Pancreas (tissue), 10 donors: ENCODE data around the gene MS4A4E. TPM values are rescaled to one million over a fixed set of nuclear protein-coding genes. Genes with fewer than 3 reads are reported as not detected.
A peak's percentile ranks its signal among the peaks of the same experiment; 100 is the strongest.
"Not testable (repeated sequence)": the region's sequence is repeated elsewhere in the genome, so short reads cannot be mapped to it uniquely, and the experiment has no call there.

Experiments used
- ATAC-seq, 4 donors: fragments of 200-7000 bp; cut with Tn5 transposase; one replicate each; pipeline versions ENCODE4 v1.8.0 to v1.9.1; 2020; ENCODE audit warnings: mild to moderate bottlenecking in 4 of 4, moderate library complexity in 4 of 4
- DNase-seq, 6 donors: peaks; one replicate each; pipeline ENCODE4 v3.0.0-alpha.2; 2020
- FAIRE-seq: peaks from 2 replicates; lab custom pipeline; 2012; peaks lifted over from hg19 to GRCh38; lab: Jason Lieb, UNC
- H3K27ac ChIP-seq, 4 donors: fragments of 200-600 bp; sonication (generic); 1 replicate in 3 of 4; 2 replicates in 1 of 4; pipeline versions ENCODE4 v1.5.0 to v1.8.0; 2020
- H3K27me3 ChIP-seq, 4 donors: fragments of 200-600 bp; one replicate each; pipeline ENCODE4 v1.8.0; 2021
- H3K36me3 ChIP-seq, 3 donors: fragments of 200-600 bp; sonication (generic) in 1 of 3; one replicate each; pipeline versions ENCODE4 v1.5.0 to v1.8.0; 2020 to 2021
- H3K4me1 ChIP-seq, 3 donors: fragments of 200-600 bp; one replicate each; pipeline ENCODE4 v1.8.0; 2021
- H3K4me3 ChIP-seq, 4 donors: fragments of 200-600 bp; sonication (generic) in 2 of 4; one replicate each; pipeline versions ENCODE4 v1.5.0 to v1.8.0; 2020 to 2021
- H3K9me3 ChIP-seq, 4 donors: fragments of 200-600 bp; one replicate each; pipeline ENCODE4 v1.8.0; 2021
- CTCF ChIP-seq, 4 donors: fragments of 200-600 bp; sonication (generic) in 3 of 4; IDR thresholded peaks; one replicate each; pipeline versions ENCODE4 v1.5.0 to v1.8.0; 2021; ENCODE audit warnings: antibody characterized with exemption in 4 of 4
- WGBS, 2 donors: extraction: QIAGEN DNeasy Blood & Tissue Kit; methylation state at CpG; one replicate each; pipeline ENCODE4 v1.1.7; 2013; 5-methylcytosine and 5-hydroxymethylcytosine counted together
- intact Hi-C, 3 donors: fragments of 100-400 bp; cut with DNase I; formaldehyde crosslinking; loops; one replicate each; pipeline versions ENCODE4 v1.11.1 to v1.14.2; 2022
- polyA plus RNA-seq, 2 donors: library from polyadenylated mRNA; stranded (reverse); fragments of 200-250 nt; gene quantifications; one replicate each; pipeline ENCODE4 v1.2.3, GENCODE V29; 2013
- total RNA-seq, 6 donors: library from RNA; stranded (reverse); fragmentation: NEBNext Ultra II Directional in 4 of 6; extraction: Animal tissue kit (Norgen Biotek cat#: 25700) in 4 of 6; gene quantifications; one replicate each; pipeline versions ENCODE4 v1.2.1 to v1.2.4, GENCODE V29; 2021 to 2023
- donor health status: healthy with polysubstance abuse.
- donor health status: DM: no; HTN: no; CAD: no; lungs with moderate emphysema.
- donor health status: DM: no; HTN: no; CAD: no.
- donor health status: control.
- donor health status: control.
- donor health status: Bipolar disorder and iron deficiency.
- donor health status: DM: yes; HTN: yes; CAD: no.
- donor health status: DM: no; HTN: no; CAD: no.
- donor health status: DM: no; HTN: no; CAD: no.
- donor health status: DM: yes; HTN: yes; CAD: no.

Gene MS4A4E
- total and polyA plus RNA-seq, 8 donors = 0.14 to 3.3 (median 0.35) TPM; not detected in 1

GRCh38 chr11:60197442-60197841 lies 45.5 kb downstream of the MS4A4E start:
- Histone ChIP-seq H3K4me1 (no peaks in the 10 kb centered on the region), H3K9me3 (no peaks in the 10 kb centered on the region), H3K36me3 (no peaks in the 10 kb centered on the region), H3K27me3 (no peaks in the 10 kb centered on the region), H3K27ac (no peak overlapping the region), H3K4me3 (no peak overlapping the region)
- intact Hi-C loops = no loop called here
- DNase-seq = no peak
- 62 to 83% methylated on average over 1 of the region's 1 CpG for WGBS, 2 donors
- no peak for FAIRE-seq
- TF ChIP-seq CTCF (IDR thresholded peaks at IDR 0.05) = no peak
- no peak for ATAC-seq

GRCh38 chr11:60195923-60196368 lies 47.0 kb downstream of the MS4A4E start:
- intact Hi-C loops = no loop called here
- Histone ChIP-seq H3K4me1 (no peaks in the 10 kb centered on the region), H3K9me3 (no peaks in the 10 kb centered on the region), H3K4me3 (no peak overlapping the region), H3K27ac (peak overlapping the region in 1 of 4 donors; percentile 47), H3K36me3 (no peaks in the 10 kb centered on the region), H3K27me3 (no peaks in the 10 kb centered on the region)
- ATAC-seq = no peak
- TF ChIP-seq CTCF (IDR thresholded peaks at IDR 0.05) = no peak
- WGBS, 2 donors = 82 to 96% methylated on average over 4 of the region's 4 CpGs
- no peak for DNase-seq
- FAIRE-seq = no peak

GRCh38 chr11:60194511-60194910 lies 48.4 kb downstream of the MS4A4E start:
- Histone ChIP-seq H3K36me3 (no peaks in the 10 kb centered on the region), H3K27me3 (no peaks in the 10 kb centered on the region), H3K27ac (peak overlapping the region in 1 of 4 donors; percentile 18), H3K4me3 (no peak overlapping the region), H3K4me1 (no peaks in the 10 kb centered on the region), H3K9me3 (no peaks in the 10 kb centered on the region)
- ATAC-seq = no peak
- TF ChIP-seq CTCF (IDR thresholded peaks at IDR 0.05) = no peak
- WGBS, 2 donors = 63 to 75% methylated on average over 3 of the region's 3 CpGs
- no peak for FAIRE-seq
- intact Hi-C loops = no loop called here
- no peak for DNase-seq

- Histone ChIP-seq H3K36me3 (no peaks in the 10 kb centered on the region), H3K9me3 (no peaks in the 10 kb centered on the region), H3K4me1 (no peaks in the 10 kb centered on the region), H3K4me3 (no peak overlapping the region), H3K27ac (peak overlapping the region in 1 of 4 donors; percentile 23), H3K27me3 (no peaks in the 10 kb centered on the region)
- DNase-seq = peak in 4 of 6 donors; percentile 29 to 62 (median 34)
- no peak for FAIRE-seq
- WGBS, 2 donors = 0 to 19% methylated on average over 1 of the region's 1 CpG
- intact Hi-C loops = no loop called here
- peak; percentile 70 to 93 (median 85) for ATAC-seq
- TF ChIP-seq CTCF (IDR thresholded peaks at IDR 0.05) = peak; percentile 34 to 64 (median 50)
Measured at GRCh38 chr11:60193687-60194433, 49.1 kb downstream of the MS4A4E start.

- H3K4me1 ChIP-seq, H3K27ac ChIP-seq, DNase-seq, ATAC-seq, intact Hi-C loops, H3K9me3 ChIP-seq, H3K36me3 ChIP-seq, H3K4me3 ChIP-seq, H3K27me3 ChIP-seq, FAIRE-seq: not testable (repeated sequence)
- 86 to 90% methylated on average over 4 of the region's 4 CpGs for whole genome bisulfite sequencing, 2 donors
Measured at GRCh38 chr11:60192564-60192963, 50.4 kb downstream of the MS4A4E start.

GRCh38 chr11:60188481-60188880 lies 54.5 kb downstream of the MS4A4E start:
- H3K27me3 ChIP-seq, intact Hi-C loops, H3K4me3 ChIP-seq, H3K9me3 ChIP-seq, DNase-seq, FAIRE-seq, H3K27ac ChIP-seq, H3K4me1 ChIP-seq, H3K36me3 ChIP-seq: not testable (repeated sequence)
- ATAC-seq = peak in 1 of 4 donors; percentile 16
- WGBS, 2 donors = 49 to 51% methylated on average over 3 of the region's 3 CpGs

GRCh38 chr11:60186128-60186527 lies 56.8 kb downstream of the MS4A4E start:
- H3K4me1 ChIP-seq, intact Hi-C loops, ATAC-seq, H3K36me3 ChIP-seq, H3K27me3 ChIP-seq, DNase-seq, H3K9me3 ChIP-seq, H3K4me3 ChIP-seq, FAIRE-seq: not testable (repeated sequence)
- H3K27ac ChIP-seq = peak overlapping the region in 1 of 4 donors; percentile 5
- 89 to 93% methylated on average over 2 of the region's 2 CpGs for WGBS, 2 donors

GRCh38 chr11:60185512-60185827 lies 57.5 kb downstream of the MS4A4E start:
- H3K27ac ChIP-seq = peak overlapping the region in 1 of 4 donors; percentile 5

More at GRCh38 chr11:60185512-60185827, 57.5 kb downstream of the MS4A4E start:
- ATAC-seq, H3K9me3 ChIP-seq, FAIRE-seq, H3K4me1 ChIP-seq, DNase-seq, H3K36me3 ChIP-seq, H3K27me3 ChIP-seq, H3K4me3 ChIP-seq, intact Hi-C loops: not testable (repeated sequence)
- WGBS, 2 donors = 50 to 55% methylated on average over 2 of the region's 2 CpGs
